Stomach (tissue), 9 donors: ENCODE measurements around the gene RPL37A. TPM values are rescaled to one million over a fixed set of nuclear protein-coding genes. Genes with fewer than 3 reads are reported as not detected.

Experiments used
- DNase-seq, 2 donors: peaks; one replicate each; pipeline versions ENCODE4 v3.0.0 to v3.0.0-alpha.2; 2013 to 2019
- H3K27ac ChIP-seq, 5 donors: fragments of 200-600 bp in 4 of 5; sonication (generic) in 4 of 5; one replicate each; pipeline ENCODE4 v1.5.1; 2013 to 2019; ENCODE audit warnings: mild to moderate bottlenecking in 1 of 5, moderate library complexity in 1 of 5
- H3K27me3 ChIP-seq, 3 donors: fragments of 200-600 bp; sonication (generic); one replicate each; pipeline ENCODE4 v1.5.1; 2017 to 2019; ENCODE audit warnings: mixed run types in 1 of 3
- H3K36me3 ChIP-seq, 4 donors: fragments of 200-600 bp; sonication (generic); 1 replicate in 3 of 4; 2 replicates in 1 of 4; pipeline ENCODE4 v1.5.1; 2016 to 2019
- H3K4me1 ChIP-seq, 4 donors: fragments of 200-600 bp; sonication (generic); one replicate each; pipeline ENCODE4 v1.5.1; 2016 to 2019
- H3K4me3 ChIP-seq, 4 donors: fragments of 200-600 bp; sonication (generic) in 3 of 4; one replicate each; pipeline ENCODE4 v1.5.1; 2016 to 2019; ENCODE audit warnings: mild to moderate bottlenecking in 1 of 4
- H3K9me3 ChIP-seq, 4 donors: fragments of 200-600 bp; sonication (generic); one replicate each; pipeline ENCODE4 v1.5.1; 2016 to 2019
- CTCF ChIP-seq, 7 experiments: fragments of 450-650 bp in 4 of 7; fragments of 200-600 bp in 3 of 7; sonication (generic) in 3 of 7; IDR thresholded peaks; one replicate each; pipeline ENCODE4 v1.5.1; 2016 to 2019; ENCODE audit warnings: antibody characterized with exemption in 7 of 7, control low read depth in 2 of 7, mild to moderate bottlenecking in 1 of 7
- EP300 ChIP-seq: sonication (generic); formaldehyde crosslinking; IDR thresholded peaks from one replicate; pipeline ENCODE4 v1.6.1; 2017; ENCODE audit warnings: antibody characterized with exemption
- POLR2A ChIP-seq, 4 donors: fragments of 450-650 bp; IDR thresholded peaks; one replicate each; pipeline ENCODE4 v1.6.1; 2016; ENCODE audit warnings: antibody characterized with exemption in 4 of 4, control low read depth in 2 of 4, mild to moderate bottlenecking in 1 of 4, moderate library complexity in 1 of 4
- POLR2AphosphoS5 ChIP-seq, 3 donors: sonication (generic); formaldehyde crosslinking; IDR thresholded peaks; one replicate each; pipeline ENCODE4 v1.6.1; 2016; ENCODE audit warnings: antibody characterized with exemption in 3 of 3
- WGBS, 5 donors: extraction: QIAGEN DNeasy Blood & Tissue Kit in 3 of 5; methylation state at CpG; one replicate each; pipeline versions ENCODE4 v1.1.5 to v1.1.7; 2013 to 2018; 5-methylcytosine and 5-hydroxymethylcytosine counted together
- intact Hi-C: fragments of 100-400 bp; cut with DNase I; formaldehyde crosslinking; loops from one replicate; pipeline ENCODE4 v1.15.1; 2023; ENCODE audit warnings: low total_unique reads
- polyA plus RNA-seq, 3 donors: library from polyadenylated mRNA; stranded (reverse); fragments of 200-250 nt; gene quantifications; one replicate each; pipeline ENCODE4 v1.2.3, GENCODE V29; 2013
- total RNA-seq, 5 donors: library from RNA; depleted of rRNA; stranded (reverse); fragments of >200 nt; gene quantifications; one replicate each; pipeline versions ENCODE4 v1.1.0 to v1.2.3, GENCODE V29; 2014 to 2016
- donor health status: healthy with polysubstance abuse.
- donor health status: Bipolar disorder and iron deficiency.
- donor health status: healthy.

The RPL37A gene
- total and polyA plus RNA-seq, 8 donors = 115 to 5,853 (median 2,284) TPM

GRCh38 chr2:216450784-216451183 lies 47.9 kb upstream of the RPL37A start:
- Histone ChIP-seq H3K4me1 (no peaks in the 10 kb centered on the region), H3K4me3 (no peak overlapping the region), H3K9me3 (peaks cover 0 to 6% (median 0%) of the 10 kb centered on the region in 4 donors), H3K27me3 (no peaks in the 10 kb centered on the region), H3K27ac (no peak overlapping the region), H3K36me3 (peaks cover 69 to 100% (median 98%) of the 10 kb centered on the region in 4 donors)
- TF ChIP-seq EP300 (no peak), POLR2AphosphoS5 (IDR thresholded peaks at IDR 0.05) (no peak), POLR2A (IDR thresholded peaks at IDR 0.05) (no peak), CTCF (IDR thresholded peaks at IDR 0.05) (no peak)
- intact Hi-C loops = no loop called here
- 90 to 98% (median 96%) methylated on average over 7 of the region's 7 CpGs for WGBS, 5 donors
- no peak for DNase-seq

GRCh38 chr2:216453955-216454614 lies 44.6 kb upstream of the RPL37A start:
- Histone ChIP-seq H3K4me1 (no peaks in the 10 kb centered on the region), H3K27me3 (no peaks in the 10 kb centered on the region), H3K4me3 (no peak overlapping the region), H3K27ac (no peak overlapping the region), H3K36me3 (peaks cover 37 to 68% (median 66%) of the 10 kb centered on the region in 4 donors), H3K9me3 (no peaks in the 10 kb centered on the region)
- intact Hi-C loops = no loop called here
- WGBS, 5 donors = 96 to 99% (median 98%) methylated on average over 4 of the region's 4 CpGs
- no peak for DNase-seq
- TF ChIP-seq POLR2A (IDR thresholded peaks at IDR 0.05) (no peak), EP300 (no peak), POLR2AphosphoS5 (IDR thresholded peaks at IDR 0.05) (no peak), CTCF (IDR thresholded peaks at IDR 0.05) (no peak)

GRCh38 chr2:216463148-216463547 lies 35.5 kb upstream of the RPL37A start:
- no peak for TF ChIP-seq POLR2AphosphoS5 (IDR thresholded peaks at IDR 0.05)
- no peak for TF ChIP-seq POLR2A (IDR thresholded peaks at IDR 0.05)
- no peak for TF ChIP-seq EP300
- TF ChIP-seq CTCF (IDR thresholded peaks at IDR 0.05) = no peak
- Histone ChIP-seq H3K9me3 (no peaks in the 10 kb centered on the region), H3K27me3 (no peaks in the 10 kb centered on the region), H3K27ac (no peak overlapping the region), H3K4me1 (no peaks in the 10 kb centered on the region), H3K36me3 (peaks cover 0 to 63% (median 46%) of the 10 kb centered on the region in 4 donors), H3K4me3 (no peak overlapping the region)
- intact Hi-C loops = no loop called here
- WGBS, 5 donors = 90 to 98% (median 97%) methylated on average over 2 of the region's 2 CpGs
- DNase-seq = no peak

- Histone ChIP-seq H3K27me3 (no peaks in the 10 kb centered on the region), H3K4me1 (no peaks in the 10 kb centered on the region), H3K27ac (no peak overlapping the region), H3K36me3 (peaks cover 0 to 74% (median 55%) of the 10 kb centered on the region in 4 donors), H3K9me3 (no peaks in the 10 kb centered on the region), H3K4me3 (no peak overlapping the region)
- 89 to 95% (median 94%) methylated on average over 6 of the region's 6 CpGs for WGBS, 5 donors
- TF ChIP-seq POLR2AphosphoS5 (IDR thresholded peaks at IDR 0.05) (no peak), CTCF (IDR thresholded peaks at IDR 0.05) (no peak), EP300 (no peak), POLR2A (IDR thresholded peaks at IDR 0.05) (no peak)
- DNase-seq = no peak
- intact Hi-C loops = no loop called here
These were observed 34.4 kb upstream of the RPL37A start for GRCh38 chr2:216464104-216464720.
